Adrenal gland (tissue), 12 donors: ENCODE results near the gene PHF20. TPM values are rescaled to one million over a fixed set of nuclear protein-coding genes. Genes with fewer than 3 reads are reported as not detected.

ENCODE experiments used
- DNase-seq, 7 donors: peaks; one replicate each; pipeline ENCODE4 v3.0.0-alpha.2; 2019 to 2020
- H3K27ac ChIP-seq, 5 donors: fragments of 200-600 bp; sonication (generic) in 4 of 5; 1 replicate in 3 of 5; 2 replicates in 2 of 5; pipeline versions ENCODE4 v1.5.1 to v1.8.0; 2016 to 2020; ENCODE audit warnings: mild to moderate bottlenecking in 1 of 5
- H3K27me3 ChIP-seq: fragments of 200-600 bp; 2 replicates; pipeline ENCODE4 v1.8.0; 2021
- H3K36me3 ChIP-seq, 2 donors: fragments of 200-600 bp; replicated peaks in 1 of 2; 1 replicate in 1 of 2; 2 replicates in 1 of 2; pipeline versions ENCODE4 v1.5.1 to v1.8.0; 2018 to 2022
- H3K4me1 ChIP-seq, 2 donors: fragments of 200-600 bp; replicated peaks in 1 of 2; 1 replicate in 1 of 2; 2 replicates in 1 of 2; pipeline versions ENCODE4 v1.5.1 to v1.8.0; 2018 to 2021
- H3K4me3 ChIP-seq, 4 donors: fragments of 200-600 bp; sonication (generic) in 3 of 4; one replicate each; pipeline ENCODE4 v1.5.1; 2016 to 2018
- H3K9me3 ChIP-seq, 3 donors: fragments of 200-600 bp; sonication (generic) in 1 of 3; replicated peaks in 1 of 3; 1 replicate in 2 of 3; 2 replicates in 1 of 3; pipeline versions ENCODE4 v1.5.1 to v1.8.0; 2016 to 2021
- POLR2A ChIP-seq, 2 donors: fragments of 450-650 bp; IDR thresholded peaks; one replicate each; pipeline ENCODE4 v1.6.1; 2017; ENCODE audit warnings: antibody characterized with exemption in 2 of 2, mild to moderate bottlenecking in 2 of 2, moderate library complexity in 1 of 2
- WGBS, 4 donors: extraction: QIAGEN DNeasy Blood & Tissue Kit in 2 of 4; methylation state at CpG; one replicate each; pipeline versions ENCODE4 v1.1.5 to v1.1.7; 2013 to 2017; 5-methylcytosine and 5-hydroxymethylcytosine counted together
- intact Hi-C, 2 donors: fragments of 100-400 bp; cut with DNase I; formaldehyde crosslinking; loops; one replicate each; pipeline versions ENCODE4 v1.14.1 to v1.15.0; 2022 to 2023
- polyA plus RNA-seq, 3 donors: library from polyadenylated mRNA; stranded (reverse); fragments of 200-250 nt in 2 of 3; fragments of 350-450 nt in 1 of 3; fragmentation: Illumina TruSeq in 1 of 3; extraction: RNeasy Lipid Tissue Mini Kit (QIAGEN cat#74804) in 1 of 3; gene quantifications; one replicate each; pipeline ENCODE4 v1.2.3, GENCODE V29; 2013 to 2014
- total RNA-seq, 9 donors: library from RNA; depleted of rRNA in 4 of 9; stranded (reverse); fragments of >200 nt in 4 of 9; fragments of 120-200 nt in 1 of 9; fragmentation: NEBNext Ultra II Directional in 1 of 9; extraction: Animal tissue kit (Norgen Biotek cat#: 25700) in 1 of 9; gene quantifications; one replicate each; pipeline versions ENCODE4 v1.1.0 to v1.2.4, GENCODE V29; 2013 to 2023
- TF ChIP-seq, protein P1 (sequence below), 6 experiments: fragments of 450-650 bp in 4 of 6; fragments of 200-600 bp in 2 of 6; sonication (generic) in 1 of 6; IDR thresholded peaks; 1 replicate in 5 of 6; 2 replicates in 1 of 6; pipeline versions ENCODE4 v1.5.1 to v1.8.0; 2016 to 2021; ENCODE audit warnings: antibody characterized with exemption in 6 of 6, mild to moderate bottlenecking in 2 of 6, moderate library complexity in 1 of 6
- donor health status: healthy with polysubstance abuse.
- donor health status: Bipolar disorder and iron deficiency.
- donor health status: DM: yes; HTN: yes; CAD: no.
- donor health status: DM: no; HTN: no; CAD: no.
- donor health status: DM: no; HTN: no; CAD: no.
- donor health status: DM: yes; HTN: yes; CAD: no.

Gene PHF20
- total and polyA plus RNA-seq, 12 donors = 15.0 to 45.1 (median 28.8) TPM

- WGBS, 4 donors = 85 to 91% (median 89%) methylated on average over 20 of the region's 20 CpGs
- Histone ChIP-seq H3K27ac (no peak overlapping the region), H3K9me3 (no peaks in the 10 kb centered on the region), H3K4me1 (peaks cover 13 to 38% of the 10 kb centered on the region in 2 donors), H3K36me3 (peaks cover 0 to 98% of the 10 kb centered on the region in 2 donors), H3K27me3 (no peaks in the 10 kb centered on the region), H3K4me3 (no peak overlapping the region)
- intact Hi-C loops = loop anchor here (10.0 kb wide), 1 partner anchor 158 kb away; no protein-coding TSS in a partner anchor
- DNase-seq = no peak
- TF ChIP-seq, protein P1, sequence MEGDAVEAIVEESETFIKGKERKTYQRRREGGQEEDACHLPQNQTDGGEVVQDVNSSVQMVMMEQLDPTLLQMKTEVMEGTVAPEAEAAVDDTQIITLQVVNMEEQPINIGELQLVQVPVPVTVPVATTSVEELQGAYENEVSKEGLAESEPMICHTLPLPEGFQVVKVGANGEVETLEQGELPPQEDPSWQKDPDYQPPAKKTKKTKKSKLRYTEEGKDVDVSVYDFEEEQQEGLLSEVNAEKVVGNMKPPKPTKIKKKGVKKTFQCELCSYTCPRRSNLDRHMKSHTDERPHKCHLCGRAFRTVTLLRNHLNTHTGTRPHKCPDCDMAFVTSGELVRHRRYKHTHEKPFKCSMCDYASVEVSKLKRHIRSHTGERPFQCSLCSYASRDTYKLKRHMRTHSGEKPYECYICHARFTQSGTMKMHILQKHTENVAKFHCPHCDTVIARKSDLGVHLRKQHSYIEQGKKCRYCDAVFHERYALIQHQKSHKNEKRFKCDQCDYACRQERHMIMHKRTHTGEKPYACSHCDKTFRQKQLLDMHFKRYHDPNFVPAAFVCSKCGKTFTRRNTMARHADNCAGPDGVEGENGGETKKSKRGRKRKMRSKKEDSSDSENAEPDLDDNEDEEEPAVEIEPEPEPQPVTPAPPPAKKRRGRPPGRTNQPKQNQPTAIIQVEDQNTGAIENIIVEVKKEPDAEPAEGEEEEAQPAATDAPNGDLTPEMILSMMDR (IDR thresholded peaks at IDR 0.05) = no peak
- no peak for TF ChIP-seq POLR2A (IDR thresholded peaks at IDR 0.05)
Measured at GRCh38 chr20:35726842-35727711, 44.7 kb upstream of the PHF20 start.

- TF ChIP-seq, protein P1 (IDR thresholded peaks at IDR 0.05) = no peak
- TF ChIP-seq POLR2A (IDR thresholded peaks at IDR 0.05) = no peak
- H3K4me1 ChIP-seq = peaks cover 18 to 54% of the 10 kb centered on the region in 2 donors
- peaks cover 0 to 98% of the 10 kb centered on the region in 2 donors for H3K36me3 ChIP-seq
- WGBS, 4 donors = 70 to 79% (median 72%) methylated on average over 7 of the region's 7 CpGs
- H3K9me3 ChIP-seq = no peaks in the 10 kb centered on the region
- no peaks in the 10 kb centered on the region for H3K27me3 ChIP-seq
- DNase-seq = no peak
- intact Hi-C loops = loop anchor here (10.0 kb wide), 1 partner anchor 155 kb away; no protein-coding TSS in a partner anchor
- H3K27ac ChIP-seq = no peak overlapping the region
- no peak overlapping the region for H3K4me3 ChIP-seq
Measured at GRCh38 chr20:35729283-35729807, 42.5 kb upstream of the PHF20 start.

DNA sequence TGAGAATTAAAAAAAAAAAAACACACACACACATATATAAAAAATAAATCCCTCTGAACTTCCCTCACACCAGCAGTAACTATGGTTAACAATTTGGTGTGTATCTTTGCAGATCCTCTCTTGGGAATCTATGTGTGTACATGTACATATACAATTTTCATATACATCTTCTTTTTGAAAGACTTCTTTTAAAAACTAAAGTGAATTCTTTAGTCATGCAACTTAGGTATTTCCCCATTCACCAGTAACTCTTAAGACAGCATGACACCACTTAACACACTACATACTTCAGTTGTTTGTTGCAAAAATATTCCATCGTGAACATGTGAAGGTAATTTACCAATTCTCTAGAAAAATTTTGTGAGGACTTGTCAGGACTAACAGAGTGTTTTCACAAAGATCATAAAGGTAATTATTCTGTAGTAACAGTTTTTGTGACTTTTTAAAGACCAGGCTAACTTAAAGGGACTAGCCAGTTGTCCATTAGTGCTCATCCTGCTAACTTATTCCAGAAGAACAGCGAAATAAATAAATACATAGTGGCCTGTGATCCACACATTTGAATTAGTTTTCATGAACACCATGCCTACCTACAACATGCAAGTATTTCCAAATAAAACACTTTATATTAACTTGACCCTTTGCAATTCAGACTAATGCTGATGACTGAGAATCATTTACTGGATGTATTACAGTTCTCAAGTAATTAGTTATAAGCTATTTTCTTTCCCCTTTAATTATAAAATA, 41.8 kb upstream of the PHF20 start:
- no peak overlapping the region for H3K27ac ChIP-seq
- H3K4me1 ChIP-seq = peaks cover 22 to 61% of the 10 kb centered on the region in 2 donors
- intact Hi-C loops = loop anchor here (10.0 kb wide), 1 partner anchor 155 kb away; no protein-coding TSS in a partner anchor
- no peak overlapping the region for H3K4me3 ChIP-seq
- H3K27me3 ChIP-seq = no peaks in the 10 kb centered on the region
- H3K36me3 ChIP-seq = peaks cover 0 to 98% of the 10 kb centered on the region in 2 donors
- DNase-seq = no peak
- H3K9me3 ChIP-seq = no peaks in the 10 kb centered on the region
- 57 to 67% (median 63%) methylated on average over 2 of the region's 2 CpGs for WGBS, 4 donors
- TF ChIP-seq, protein P1 (IDR thresholded peaks at IDR 0.05) = no peak
- TF ChIP-seq POLR2A (IDR thresholded peaks at IDR 0.05) = no peak
